OCI-LY7 (cell line): Measurements from ENCODE around the gene FAH.

ENCODE experiments used
- EZH2phosphoT487 ChIP-seq: fragments of 200-600 bp; sonication (generic); IDR thresholded peaks from 2 replicates; pipeline ENCODE4 v1.6.1; 2018; ENCODE audit warnings: low read depth, borderline replicate concordance, mild to moderate bottlenecking, mixed run types, antibody characterized with exemption, low read length, moderate library complexity, mixed read lengths
- TF ChIP-seq, protein P1 (sequence below): fragments of 200-600 bp; sonication (generic); conservative IDR thresholded peaks from 2 replicates; pipeline ENCODE4 v1.5.1; 2014; ENCODE audit warnings: mild to moderate bottlenecking, antibody characterized with exemption, low read length, moderate library complexity, mixed read lengths

DNA sequence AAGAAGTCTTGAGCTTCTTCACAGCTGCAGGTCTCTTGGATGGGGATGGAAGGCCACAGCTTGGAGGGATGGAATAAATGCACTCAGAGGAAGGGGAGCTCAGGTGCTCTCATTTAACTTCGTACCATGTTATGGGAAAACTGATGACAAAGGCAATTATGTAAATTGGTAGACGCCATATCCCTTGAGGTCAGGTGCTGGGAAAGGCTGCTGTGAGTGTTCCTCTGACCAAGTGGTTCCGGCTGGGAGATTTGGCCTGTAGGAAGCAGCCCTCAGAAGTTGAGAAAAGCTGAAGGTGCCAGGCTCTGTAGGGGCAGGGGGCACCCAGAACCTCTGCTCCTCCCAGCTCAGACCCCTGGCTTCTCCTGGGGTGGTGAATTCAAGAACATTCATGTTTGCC is 47.1 kb downstream of the FAH start:
- TF ChIP-seq EZH2phosphoT487 = no peak
- TF ChIP-seq, protein P1, sequence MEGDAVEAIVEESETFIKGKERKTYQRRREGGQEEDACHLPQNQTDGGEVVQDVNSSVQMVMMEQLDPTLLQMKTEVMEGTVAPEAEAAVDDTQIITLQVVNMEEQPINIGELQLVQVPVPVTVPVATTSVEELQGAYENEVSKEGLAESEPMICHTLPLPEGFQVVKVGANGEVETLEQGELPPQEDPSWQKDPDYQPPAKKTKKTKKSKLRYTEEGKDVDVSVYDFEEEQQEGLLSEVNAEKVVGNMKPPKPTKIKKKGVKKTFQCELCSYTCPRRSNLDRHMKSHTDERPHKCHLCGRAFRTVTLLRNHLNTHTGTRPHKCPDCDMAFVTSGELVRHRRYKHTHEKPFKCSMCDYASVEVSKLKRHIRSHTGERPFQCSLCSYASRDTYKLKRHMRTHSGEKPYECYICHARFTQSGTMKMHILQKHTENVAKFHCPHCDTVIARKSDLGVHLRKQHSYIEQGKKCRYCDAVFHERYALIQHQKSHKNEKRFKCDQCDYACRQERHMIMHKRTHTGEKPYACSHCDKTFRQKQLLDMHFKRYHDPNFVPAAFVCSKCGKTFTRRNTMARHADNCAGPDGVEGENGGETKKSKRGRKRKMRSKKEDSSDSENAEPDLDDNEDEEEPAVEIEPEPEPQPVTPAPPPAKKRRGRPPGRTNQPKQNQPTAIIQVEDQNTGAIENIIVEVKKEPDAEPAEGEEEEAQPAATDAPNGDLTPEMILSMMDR = no peak
